PC-9 (cell line): ENCODE measurements around the gene GSN.

Experiments
- CTCF ChIP-seq: fragments of 200-600 bp; sonication (generic); conservative IDR thresholded peaks from 2 replicates; pipeline ENCODE4 v1.6.1; 2017; ENCODE audit warnings: mixed run types, antibody characterized with exemption, mild to moderate bottlenecking, moderate library complexity
- EZH2 ChIP-seq: fragments of 200-600 bp; sonication (generic); IDR thresholded peaks from 2 replicates; pipeline ENCODE4 v1.8.0; 2017; ENCODE audit warnings: antibody characterized with exemption, low read depth

DNA sequence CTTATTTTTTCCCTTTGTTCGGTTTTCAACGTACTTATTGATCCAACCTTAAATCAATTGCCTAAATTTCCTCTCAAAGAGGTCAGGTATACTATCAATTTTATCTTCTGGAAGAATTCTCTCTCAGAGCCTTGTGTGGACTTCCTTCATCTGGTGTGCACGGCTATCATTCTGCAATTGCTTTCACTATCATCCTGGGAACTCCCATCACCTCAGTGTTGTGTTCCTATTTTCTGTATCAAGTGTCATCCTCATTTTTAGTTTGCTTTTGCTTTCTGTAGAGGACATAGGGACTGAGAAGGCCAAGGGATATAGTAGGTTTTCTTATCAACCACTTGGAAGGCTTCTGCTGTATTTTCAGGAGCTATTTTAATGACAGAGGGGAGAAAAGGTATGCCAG, 90.8 kb downstream of the GSN start:
- no peak for TF ChIP-seq CTCF
- TF ChIP-seq EZH2 = no peak
